Eye (tissue), 1 donor: Measurements from ENCODE around the gene ZBTB7B.

ENCODE experiments used
- DNase-seq: peaks from one replicate; pipeline ENCODE4 v3.0.0-alpha.2; 2015

The ZBTB7B gene

DNA sequence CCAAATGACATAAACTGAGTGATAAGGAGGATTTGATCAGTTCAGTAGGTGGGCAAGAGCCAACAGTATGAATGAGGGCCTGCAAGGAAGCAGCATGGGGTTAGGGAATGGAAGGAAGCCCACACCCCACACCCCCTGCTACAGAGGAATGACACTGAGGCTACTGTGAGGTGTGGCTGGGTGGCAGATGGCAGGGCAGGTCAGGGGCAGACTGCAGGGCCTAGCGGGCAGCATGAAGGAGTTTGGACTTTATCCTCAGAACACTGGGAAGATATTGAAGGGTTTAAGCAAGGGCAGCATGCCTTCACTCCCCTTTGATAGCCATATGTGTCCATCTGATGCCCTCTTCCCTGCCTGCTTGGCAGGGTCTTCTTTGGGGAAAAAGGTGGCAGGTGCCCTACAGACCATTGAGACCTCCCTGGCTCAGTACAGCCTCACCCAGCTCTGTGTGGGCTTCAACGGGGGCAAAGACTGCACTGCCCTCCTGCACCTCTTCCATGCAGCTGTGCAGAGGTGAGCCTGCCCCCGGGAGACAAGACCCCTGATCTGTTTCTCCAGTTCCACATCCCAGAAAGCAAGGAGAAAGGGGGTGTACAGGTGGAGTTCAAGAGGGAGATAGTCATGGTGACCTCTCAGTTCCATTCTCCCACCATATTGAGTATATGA lies 13.3 kb upstream of the ZBTB7B start:
- no peak for DNase-seq

DNA sequence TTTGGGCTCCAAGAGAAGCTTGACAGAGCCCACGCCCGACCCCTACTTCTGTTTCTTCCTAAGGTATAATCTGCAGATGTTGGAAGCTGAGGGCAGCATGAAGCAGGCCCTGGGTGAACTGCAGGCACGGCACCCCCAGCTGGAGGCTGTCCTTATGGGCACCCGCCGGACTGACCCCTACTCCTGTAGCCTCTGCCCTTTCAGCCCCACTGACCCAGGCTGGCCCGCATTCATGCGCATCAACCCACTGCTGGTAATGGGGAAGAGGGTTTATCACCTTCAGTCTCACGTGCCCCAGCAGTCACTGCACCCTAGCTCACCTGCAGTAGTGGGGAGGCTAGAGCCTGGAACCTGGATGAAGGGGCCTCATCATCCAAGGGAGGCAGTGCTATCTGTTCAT lies 12.3 kb upstream of the ZBTB7B start:
- no peak for DNase-seq

DNA sequence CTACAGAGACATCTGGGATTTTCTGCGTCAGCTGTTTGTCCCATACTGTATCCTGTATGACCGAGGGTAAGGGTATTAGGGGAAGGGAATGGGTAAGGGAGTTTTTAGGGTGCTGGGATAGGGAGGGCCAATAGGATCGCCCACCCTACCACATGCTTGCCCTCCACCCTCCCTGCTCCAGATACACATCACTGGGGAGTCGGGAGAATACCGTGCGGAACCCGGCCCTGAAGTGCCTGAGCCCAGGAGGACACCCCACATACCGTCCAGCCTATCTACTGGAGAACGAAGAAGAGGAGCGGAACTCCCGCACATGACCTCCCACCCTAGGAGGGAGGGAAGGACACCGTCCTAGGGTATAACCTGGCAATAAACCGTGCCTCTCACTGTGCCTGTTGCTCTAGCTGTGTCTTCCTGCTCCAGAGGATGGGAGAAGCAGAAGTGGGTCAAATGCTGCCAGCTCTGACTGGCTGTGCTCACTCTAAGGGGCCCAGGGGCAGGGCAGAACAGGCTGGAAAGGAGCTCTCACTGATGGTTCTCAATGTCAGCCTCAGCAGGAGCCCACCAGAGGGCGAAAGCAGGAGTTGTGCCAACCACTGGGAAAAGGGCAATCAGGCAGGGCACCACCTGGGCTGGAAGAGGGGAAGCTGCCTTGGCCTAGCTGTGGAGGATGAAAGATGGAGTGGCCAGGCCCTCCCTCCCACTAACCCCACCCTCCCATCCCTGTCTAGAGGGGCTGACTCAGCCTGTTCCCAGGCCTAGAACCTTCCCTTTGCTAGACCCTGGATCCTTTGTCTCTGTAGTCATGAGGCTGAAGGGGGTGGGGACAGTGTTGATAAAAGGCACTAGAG lies 9.7 kb upstream of the ZBTB7B start:
- peak; percentile 44 for DNase-seq

DNA sequence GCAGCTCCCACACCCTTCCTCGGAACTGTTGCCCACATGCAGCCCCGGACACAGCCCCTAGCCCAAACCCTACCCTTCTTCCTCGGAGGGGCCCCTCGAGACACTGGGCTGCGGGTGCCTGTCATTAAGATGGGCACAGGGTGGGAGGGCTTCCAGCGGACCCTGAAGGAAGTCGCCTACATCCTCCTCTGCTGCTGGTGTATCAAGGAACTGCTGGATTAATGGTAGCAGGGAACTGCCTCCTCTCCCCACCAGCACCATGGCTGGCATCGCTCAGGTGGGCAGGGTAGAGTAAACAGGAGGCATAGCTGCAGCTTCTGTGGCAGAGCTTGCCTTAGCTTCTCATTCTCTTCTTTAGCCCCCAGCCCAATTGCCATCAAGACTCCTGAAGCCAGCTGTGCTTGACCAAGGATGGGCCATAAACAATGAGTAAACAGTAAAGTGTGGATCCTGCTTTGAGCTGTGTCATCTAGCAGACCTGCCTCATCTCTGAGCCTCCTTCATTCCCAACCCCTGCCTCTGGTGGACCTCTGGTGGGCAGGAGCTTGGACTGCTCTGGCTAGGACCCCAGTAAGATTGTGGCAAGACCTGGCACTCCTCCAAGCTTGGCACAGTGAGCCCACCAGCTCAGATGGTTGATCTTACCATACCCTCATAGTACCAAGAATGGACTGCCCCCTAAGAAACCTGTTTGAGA lies 8.9 kb upstream of the ZBTB7B start, which contains the start of gene LENEP:
TSS of gene LENEP (plus strand) at position 15 of the 697 bp plus-strand sequence. CDS start at position 37, 22 bp downstream.
- DNase-seq: no peak

DNA sequence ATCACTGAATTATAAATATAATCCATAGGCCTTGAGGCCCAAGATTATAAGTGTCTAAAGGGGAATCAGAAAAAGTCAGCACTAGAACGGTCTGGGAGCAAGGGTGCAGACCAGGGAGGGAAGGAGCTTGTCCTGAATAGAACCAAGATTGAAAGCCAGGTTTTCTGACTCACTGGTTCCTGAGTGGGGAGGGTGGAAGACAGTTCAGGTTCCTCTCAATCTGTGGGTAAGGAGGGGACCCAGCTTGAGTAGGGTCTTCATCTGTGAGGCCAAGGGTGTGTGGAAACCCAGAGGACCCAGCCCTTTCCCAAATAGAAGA lies 8.4 kb upstream of the ZBTB7B start:
- DNase-seq: no peak

DNA sequence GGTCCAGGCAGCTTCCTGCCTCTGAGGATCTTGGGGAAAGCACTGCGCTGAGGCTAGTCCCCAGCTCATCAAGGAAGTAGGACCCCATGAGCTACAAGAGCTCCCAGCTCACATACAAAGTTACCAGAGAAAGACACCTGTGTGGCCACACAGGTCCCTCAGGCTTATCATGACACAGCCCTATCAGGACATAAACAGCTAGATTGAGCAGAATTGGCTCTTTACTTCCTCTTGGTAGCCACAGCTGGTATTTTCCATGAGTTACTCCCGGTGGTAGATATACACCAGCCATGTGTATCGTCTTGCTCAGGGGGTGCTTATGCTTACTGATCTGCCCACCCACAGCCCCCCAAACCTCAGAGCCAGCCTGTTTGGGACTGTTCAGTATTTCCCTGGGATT lies 8.0 kb upstream of the ZBTB7B start:
- DNase-seq: no peak

DNA sequence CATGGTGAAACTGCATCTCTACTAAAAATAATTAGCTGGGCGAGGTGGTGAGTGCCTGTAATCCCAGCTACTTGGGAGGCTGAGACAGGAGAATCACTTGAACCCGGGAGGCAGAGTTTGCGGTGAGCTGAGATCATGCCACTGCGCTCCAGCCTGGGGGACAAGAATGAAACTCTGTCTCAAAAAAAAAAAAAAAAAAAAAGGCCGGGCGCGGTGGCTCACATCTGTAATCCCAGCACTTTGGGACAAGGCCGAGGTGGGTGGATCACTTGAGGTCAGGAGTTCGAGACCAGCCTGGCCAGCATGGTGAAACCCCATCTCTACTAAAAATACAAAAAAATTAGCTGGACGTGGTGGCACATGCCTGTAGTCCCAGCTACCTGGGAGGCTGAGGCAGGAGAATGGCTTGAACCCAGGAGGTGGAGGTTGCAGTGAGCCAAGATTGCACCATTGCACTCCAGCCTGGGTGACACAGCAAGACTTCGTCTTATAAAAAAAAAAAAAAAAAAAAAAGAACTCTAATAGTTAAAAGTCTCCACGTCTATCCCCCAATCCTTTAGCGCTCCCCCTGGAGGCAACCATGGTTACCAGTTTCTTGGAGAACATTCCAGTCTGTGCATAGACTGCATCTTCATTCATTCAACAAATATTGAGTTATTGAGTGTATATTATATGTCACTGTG lies 7.2 kb upstream of the ZBTB7B start:
- DNase-seq: peak; percentile 77

DNA sequence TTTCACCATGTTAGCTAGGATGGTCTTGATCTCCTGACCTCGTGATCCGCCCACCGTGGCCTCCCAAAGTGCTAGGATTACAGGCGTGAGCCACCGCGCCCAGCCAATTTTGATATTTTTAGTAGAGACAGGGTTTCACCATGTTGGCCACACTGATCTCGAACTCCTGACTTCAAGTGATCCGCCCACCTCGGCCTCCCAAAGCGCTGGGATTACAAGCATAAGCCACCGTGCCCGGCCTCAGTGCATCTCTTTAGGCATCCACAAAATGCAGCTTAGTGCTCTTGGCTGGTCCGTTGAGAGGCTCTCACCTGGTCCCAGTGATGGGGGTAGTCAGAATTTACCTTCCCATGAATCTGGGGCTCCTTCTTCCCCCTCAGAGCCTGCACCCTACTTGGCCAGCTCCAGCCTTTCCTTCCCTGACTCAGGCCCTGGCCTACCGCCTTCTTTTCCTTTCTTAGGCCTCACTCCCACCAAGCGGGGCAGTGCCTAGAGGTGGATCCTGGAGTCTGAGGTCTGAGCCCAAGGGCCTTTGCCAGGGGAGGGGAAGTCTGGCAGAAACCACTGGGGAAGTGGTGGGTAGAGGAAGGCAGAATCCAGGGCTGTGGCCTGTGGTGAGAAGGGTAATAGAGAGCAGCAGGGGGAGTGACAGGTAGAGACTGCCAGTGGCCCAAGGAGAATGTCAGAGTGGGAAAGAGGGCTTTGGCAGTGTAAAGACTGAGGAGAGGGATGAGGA lies 5.5 kb upstream of the ZBTB7B start:
- no peak for DNase-seq

DNA sequence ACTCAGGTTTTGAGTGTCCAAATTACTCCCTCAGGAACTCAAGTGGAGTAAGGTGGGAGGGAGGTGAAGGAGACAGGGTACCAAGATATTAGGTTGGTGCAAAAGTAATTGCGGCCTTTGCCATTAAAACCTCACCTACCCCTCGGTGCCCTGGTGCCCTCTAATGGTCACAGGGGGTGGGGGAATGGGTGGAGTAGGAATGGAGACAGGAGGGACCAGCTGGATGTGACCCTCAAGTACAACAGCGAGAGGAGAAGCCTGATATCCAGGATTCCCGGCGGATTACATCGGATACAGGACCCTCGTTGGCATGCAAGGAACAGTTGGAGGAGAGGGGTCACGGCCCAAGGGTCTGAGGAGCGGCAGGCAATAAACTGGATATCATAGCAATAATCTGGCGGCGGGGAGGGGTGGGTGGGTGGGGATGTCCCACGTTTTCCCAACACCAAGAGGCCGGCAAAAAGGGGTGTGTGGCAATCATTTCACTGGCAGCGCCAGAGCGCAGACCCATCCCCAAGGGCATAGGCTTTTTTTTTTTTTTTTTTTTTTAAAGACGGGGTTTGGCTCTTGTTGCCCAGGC lies 4.3 kb upstream of the ZBTB7B start:
- no peak for DNase-seq

DNA sequence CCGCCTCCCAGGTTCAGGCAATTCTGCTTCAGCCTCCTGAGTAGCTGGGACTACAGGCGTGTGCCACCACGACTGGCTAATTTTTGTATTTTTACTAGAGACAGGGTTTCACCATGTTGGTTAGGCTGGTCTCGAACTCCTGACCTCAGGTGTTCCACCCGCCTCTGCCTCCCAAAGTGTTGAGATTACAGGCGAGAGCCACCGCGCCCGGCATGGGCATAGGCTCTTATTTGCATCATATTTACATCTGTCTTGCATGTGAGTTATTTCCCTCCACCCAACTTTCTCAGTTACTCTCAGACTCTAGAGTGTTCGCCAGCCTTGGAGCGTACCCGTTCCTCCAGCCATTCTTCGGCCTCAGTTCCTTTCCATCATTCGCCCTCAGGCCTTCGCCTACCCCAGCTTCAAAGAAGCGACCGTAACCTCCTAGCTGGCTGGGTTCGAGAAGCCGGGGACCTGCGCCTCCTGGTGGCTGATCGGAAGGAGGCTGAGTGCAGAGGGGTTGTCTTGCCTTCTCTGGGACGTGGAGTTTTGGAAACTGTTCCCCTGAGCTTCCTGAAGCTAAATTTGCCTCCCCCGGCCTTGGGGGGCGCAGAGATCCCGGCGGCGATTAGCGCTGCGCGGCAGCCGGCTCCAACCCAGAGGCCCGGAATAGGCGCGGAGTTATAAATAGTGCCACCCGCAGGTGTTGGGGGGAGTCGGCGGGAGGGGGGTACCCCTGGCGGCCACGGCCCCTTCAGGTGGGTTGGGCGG lies 3.6 kb upstream of the ZBTB7B start:
- peak; percentile 91 for DNase-seq

DNA sequence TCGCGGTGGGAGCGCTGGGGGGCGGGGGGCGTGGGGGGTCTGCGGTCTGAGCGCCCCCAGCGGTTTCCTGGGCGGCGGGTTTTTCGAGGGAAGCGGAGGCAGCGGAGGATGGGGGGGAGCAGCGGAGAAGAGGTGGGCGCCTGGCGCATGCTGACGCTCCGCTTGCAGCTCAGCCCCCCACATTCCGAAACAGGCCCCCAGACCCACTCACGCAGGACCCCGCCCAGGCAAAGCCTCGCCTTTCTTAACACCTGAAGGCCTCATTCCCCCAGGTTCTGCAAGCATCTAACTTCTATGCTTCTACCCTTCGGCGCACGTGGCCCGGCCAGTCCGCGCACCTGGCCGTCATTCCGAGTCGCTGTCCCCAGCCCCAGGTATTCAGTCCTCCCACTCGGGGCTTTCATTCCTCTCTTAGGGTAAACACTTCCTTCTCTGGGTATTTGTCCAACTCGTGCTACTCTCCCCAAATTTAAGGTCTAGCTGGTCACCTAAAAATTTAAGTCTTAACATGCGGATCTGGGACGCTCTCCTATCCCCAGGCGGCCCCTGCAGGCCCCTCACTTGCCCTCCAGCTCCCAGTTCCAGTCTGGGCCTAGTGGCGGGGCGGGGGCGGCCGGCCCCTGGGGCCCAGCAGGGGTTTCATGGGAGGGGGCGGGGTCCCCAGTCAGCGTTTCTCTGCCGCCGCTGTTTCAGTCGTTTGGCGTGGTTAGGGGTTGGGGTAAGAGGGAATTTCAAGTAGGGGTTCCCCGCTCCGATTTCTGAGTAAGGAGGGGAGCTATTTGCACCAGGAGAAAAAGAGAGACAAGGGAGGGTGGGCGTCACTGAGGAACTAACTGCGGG lies 2.8 kb upstream of the ZBTB7B start:
- peak; percentile 77 for DNase-seq

DNA sequence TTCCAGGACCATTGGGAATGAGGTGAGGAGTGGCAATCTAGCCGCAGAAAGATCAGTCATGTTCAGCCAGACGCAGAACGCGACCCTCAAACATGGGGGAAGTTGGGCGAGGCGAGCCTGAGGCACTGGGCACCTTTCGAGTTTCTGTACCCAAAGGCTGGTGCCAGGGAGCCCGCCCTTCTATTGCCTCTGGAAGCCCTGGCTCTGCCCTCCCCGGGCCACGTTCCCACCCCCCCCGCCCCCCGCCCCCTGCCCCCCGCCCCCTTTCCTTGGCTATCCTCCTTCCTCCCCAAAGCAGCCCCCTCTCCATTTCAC lies 2.2 kb upstream of the ZBTB7B start:
- DNase-seq: peak; percentile 78

DNA sequence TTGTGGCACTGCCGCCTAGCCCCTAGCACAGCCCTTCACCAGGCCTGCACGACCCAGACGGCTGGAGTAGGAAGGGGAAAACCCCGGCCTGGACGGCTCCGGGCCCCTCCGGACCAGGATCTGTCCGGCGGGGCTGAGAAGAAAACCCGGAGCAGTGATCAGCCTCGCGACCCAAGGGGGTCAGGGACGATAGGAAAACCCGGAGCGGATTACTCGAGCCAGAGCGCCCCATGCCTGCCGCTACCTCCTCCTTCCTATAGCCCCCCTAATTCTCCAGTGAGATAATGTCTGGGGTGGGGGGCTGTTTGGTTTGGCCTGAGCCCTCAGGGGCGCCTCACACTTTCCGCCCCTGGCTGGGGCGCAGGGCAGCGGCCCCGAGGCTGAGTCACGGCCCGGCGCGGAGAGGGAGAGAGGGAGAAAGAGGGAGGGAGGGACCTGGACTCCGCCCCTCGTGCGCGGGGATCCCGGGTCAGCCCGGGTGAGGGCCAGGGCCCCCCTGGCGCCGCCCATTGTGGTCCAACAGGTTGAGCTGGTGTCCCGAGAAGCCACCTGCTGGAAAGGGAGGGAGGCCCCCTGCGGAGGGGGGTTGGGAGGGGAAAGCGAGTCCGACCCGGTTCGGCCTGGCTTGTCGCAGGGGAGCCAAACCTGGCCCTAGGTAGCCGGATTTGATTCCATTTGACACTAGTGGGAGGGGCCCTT lies 1.7 kb upstream of the ZBTB7B start:
- peak; percentile 98 for DNase-seq

DNA sequence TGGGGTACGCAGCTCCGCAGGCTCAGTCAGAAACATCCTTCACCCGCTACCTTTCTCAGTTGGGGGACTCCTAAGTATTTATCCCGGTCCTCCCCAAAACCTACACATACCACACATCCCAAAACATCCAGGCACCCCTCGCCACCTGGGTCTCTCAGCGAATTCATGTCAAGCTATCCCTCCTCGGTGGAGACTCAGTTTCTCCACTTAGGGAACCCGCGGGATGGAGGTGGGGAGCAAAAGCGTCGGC lies 1.3 kb upstream of the ZBTB7B start:
- DNase-seq: no peak

DNA sequence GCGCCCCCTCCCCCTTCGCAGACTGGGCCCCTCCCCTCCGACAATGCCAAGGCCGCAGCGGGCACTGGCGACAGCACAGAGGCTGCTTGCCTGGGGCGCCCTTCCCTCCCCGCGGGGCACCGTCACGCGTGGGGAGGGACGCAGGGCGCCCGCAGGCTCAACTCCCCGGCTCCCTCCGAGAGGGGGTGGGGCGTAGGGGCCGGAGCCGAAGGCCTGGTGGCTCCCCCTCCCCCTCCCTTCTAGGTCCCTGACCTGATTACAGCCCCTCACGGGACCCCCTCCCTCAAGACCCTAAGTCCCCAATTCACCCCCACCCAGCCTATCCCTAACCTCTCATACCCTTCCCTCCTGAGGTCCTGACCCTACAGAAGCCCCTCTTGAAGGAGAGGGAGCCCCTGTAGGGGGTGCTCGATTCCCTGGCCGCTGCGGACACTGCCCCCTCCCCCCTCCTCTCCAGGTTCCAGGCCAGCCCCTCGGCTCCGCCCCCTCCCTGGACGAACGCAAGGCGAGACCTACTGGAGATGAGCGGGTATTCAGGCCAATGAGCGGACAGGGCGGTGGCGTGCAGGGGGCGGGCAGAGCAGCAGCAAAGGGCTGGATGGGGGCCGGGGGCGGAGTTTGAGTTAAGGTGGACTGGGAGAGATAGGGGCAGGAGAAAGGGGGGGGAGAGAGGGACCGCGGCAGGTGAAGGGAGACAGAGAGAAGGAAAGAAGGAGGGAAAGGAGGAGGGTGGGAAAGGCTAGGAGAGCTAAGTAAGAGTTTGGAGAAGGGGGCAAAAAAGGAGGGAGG lies 733 bp upstream of the ZBTB7B start:
- peak; percentile 99 for DNase-seq

DNA sequence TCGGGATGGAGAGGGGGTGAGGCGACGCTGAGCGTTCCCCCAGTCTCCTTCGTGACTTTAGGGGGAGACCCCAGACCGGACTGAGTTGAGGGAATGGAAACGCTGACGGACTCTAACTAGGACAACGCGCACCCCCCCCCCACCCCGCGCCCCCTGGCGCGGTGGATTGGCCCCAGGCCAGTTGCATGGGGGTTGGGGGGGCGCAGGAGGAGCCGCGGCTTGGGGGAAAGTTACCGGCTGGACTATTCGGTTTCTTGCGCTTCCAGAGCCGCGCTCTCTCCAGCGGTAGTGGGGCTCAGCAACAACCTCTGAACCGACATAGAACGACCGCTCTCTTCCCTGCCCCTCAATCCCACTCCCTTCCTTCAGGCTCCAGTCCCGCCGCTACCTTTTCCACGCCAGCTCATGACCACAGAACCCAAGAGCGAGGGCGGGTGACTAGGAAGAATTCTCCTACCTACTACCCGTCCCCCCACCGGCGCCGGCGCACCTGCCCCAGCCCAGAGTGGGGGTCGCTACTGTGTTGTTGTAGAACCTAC lies 694 bp downstream of the ZBTB7B start:
- DNase-seq: peak; percentile 73

DNA sequence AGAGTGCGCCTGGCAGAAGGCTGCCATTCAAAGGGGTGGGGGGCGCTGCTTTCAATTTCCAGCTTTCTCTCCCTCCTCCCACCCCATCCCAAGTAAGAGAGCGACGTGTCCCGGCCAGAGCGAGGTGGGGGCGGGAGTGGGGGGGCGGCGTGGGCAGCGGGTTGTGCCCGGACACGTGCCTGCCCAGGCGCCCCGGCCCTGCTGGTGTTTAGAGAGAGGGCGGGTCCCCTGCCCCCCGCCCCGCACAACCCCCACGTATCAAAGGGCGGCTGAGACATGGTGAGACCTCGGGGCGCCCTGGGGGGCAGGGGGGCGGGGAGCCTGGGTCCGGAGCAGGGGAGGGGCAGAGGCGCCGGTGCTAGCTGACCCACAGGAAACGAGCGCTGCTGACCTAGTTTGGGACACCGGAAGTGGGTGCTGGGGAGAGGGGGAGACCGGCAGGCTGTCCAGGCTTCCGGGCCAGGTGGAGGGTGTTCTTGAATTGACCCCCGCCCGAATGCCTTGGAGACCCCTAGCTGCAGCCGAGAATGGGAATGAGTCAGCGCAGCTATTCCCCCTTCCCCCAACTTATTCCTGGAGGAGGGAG lies 1.3 kb downstream of the ZBTB7B start:
- peak; percentile 69 for DNase-seq

DNA sequence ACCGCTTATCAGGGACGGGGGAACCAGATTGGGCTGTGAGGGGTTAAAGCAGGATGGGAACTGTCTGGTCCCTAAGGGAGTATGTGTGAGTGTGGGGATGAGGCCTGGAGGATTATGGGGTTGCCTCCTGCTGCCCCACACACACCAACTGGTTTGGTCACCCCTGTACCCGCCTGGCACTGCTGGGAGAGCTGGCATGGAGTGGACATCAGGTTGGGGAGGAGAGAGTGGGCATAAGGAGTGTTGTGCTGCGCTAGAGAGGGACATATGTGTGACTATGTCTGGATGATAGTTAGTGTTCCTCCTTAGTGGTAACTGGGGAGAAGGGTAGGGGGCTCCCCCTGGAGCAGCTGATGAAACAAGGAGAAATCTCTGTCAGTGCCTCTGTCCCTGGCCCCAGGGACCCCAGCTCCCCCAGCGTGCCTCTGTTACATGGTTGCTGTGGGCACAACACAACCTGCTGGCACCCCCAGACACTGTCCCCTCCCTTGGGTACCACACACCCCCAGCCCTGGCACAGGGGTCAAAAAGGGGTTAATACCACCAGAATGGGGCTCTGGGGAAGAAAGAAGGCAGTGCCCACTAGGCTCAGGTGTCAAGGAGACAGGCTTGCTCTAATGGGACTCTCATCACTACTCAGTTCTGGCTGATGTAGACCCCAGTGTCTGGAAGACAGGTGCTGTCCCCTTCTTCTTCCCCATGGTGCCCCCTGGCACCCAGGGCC lies 1.9 kb downstream of the ZBTB7B start:
- no peak for DNase-seq
